Stimulated activated CD4-positive, alpha-beta T cell treated with anti-CD3 and anti-CD28 coated beads, Interleukin-15, amount 100 ng/mL, for 48 hours (primary cell): ENCODE results near the gene IPO9.
"Not testable (repeated sequence)": the region's sequence is repeated elsewhere in the genome, so short reads cannot be mapped to it uniquely, and the experiment has no call there.

Source experiments
- DNase-seq, 2 donors: peaks; one replicate each; pipeline ENCODE4 v3.0.0-alpha.2; 2020; ENCODE audit warnings: low read depth in 2 of 2

The IPO9 gene

GRCh38 chr1:201809876-201810275, 19.1 kb upstream of the IPO9 start:
- no peak for DNase-seq

DNA sequence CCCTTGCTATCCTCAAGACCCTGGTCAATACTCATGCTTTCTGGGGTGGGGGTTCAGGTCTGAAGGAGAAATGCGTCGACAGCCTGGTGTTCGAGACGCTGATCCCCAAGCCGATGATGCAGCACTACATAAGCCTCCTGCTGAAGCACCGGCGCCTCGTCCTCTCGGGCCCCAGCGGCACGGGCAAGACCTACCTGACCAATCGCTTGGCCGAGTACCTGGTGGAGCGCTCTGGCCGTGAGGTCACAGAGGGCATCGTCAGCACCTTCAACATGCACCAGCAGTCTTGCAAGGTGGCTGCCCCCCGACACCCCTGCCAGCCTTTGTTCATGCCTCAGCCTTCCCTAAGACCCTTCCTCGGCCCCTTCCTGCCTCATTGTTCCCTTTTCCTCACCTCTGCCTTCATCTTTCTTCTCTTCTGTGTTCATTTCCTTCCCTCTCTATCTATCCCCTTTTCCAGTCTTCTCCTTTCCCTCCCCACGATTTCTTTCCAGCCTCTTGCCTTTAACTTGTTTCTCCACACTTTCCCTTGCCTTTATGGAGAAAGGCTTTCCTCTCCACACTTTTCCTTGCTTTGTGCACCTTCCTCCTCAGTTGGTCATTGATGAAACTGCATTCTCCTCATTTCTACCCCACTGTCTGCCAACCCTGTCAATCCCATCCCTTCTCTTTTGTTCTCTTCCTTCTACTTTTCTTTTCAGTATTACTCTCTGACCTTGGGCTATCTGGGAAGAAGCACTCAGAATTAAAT, 18.3 kb upstream of the IPO9 start:
- no peak for DNase-seq

DNA sequence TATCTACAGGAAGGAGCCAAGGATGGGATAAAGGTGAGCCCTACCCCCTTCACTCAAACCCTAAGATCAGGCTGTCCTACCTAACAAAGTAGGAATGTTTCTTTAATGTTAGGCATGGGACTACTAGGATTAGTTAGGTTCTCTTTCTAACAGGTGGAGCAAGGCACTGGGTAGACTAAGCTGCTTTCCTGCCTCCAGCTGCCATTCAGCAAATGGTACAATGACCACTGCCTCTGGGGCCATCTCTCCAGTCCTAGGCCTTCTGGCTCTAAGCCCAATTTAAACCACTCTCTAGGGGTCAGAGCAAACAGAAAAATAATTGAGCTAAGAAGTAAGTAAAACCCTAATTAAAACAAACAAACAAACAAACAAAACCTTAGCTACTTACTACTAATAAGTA, 15.7 kb upstream of the IPO9 start:
- DNase-seq: no peak

DNA sequence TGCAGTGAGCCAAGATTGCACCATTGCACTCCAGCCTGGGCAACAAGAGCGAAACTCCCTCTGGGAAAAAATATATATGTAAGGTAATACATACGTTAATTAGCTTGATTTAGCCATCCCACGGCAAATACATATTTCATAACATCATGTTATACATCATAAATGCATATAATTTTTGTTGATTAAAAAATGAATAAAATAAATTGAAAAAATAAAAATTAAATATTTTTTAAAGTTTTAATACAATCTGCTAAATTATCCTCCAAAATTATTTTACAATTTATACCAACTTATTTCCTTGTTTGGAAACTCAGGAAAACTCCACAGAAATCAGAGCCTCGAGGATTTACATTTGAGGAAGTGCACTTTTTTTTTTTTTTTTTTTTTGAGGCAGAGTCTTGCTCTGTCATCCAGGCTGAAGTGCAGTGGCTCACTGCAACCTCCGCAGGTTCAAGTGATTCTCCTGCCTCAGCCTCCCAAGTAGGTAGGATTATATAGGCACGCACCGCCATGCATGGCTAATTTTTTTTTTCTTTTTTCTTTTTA, 12.6 kb upstream of the IPO9 start:
- DNase-seq: no peak

DNA sequence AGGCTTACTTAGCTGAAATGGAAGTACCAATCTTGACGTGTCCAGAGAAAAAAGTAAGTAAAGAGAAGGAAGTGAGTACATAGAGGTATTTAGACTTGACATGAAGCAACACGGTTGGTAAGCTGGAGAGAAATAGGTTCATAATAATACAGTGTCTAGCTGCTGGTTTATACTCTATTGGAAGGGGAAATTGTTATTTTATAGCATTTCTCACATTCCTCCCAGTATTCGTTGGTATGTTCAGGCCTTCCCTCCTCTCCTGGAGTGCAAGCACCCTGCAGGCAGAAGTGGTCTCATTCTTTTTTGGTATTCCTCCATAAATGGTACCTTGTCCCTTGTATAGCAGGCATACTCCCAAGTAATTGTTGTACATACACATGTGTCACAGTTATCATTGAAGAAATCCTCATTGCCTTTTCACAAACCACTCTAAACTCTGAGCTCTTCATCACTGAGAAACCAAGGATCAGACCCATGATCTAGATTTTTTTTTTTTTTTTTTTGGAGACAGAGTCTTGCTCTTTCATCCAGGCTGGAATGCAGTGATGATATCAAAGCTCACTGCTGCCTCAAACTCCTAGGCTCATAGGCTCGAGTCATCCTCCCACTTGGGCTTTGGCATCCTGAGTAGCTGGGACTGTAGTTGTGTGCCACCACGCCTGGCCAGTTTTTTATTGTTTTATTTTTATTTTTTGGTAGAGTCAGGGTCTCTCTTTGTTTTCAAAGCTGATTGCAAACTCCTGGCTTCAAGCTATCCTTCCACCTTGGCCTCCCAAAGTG, 9.8 kb upstream of the IPO9 start:
- DNase-seq: no peak

GRCh38 chr1:201820413-201820812, 8.5 kb upstream of the IPO9 start:
- DNase-seq: no peak

GRCh38 chr1:201825245-201825644, 3.7 kb upstream of the IPO9 start:
- DNase-seq: no peak

DNA sequence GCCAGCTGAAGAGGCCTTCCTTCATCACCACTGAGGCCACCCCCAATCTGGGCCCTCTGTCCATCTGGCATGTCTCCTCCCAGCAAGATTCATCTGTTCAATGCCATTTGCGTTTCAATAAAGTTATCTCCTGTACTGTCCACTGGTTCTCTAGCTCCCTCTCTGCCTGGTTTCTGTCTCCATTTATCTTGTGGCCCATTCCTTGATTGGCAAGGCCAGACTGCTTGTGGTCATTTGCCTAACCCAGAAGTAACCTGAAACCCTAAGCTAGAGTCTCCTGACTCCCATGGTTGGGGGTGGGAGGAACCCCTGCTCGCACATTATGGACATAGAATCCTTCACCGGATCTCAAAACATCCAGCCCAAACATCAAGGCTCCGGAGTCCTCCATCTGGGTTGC, 2.1 kb upstream of the IPO9 start:
- no peak for DNase-seq

DNA sequence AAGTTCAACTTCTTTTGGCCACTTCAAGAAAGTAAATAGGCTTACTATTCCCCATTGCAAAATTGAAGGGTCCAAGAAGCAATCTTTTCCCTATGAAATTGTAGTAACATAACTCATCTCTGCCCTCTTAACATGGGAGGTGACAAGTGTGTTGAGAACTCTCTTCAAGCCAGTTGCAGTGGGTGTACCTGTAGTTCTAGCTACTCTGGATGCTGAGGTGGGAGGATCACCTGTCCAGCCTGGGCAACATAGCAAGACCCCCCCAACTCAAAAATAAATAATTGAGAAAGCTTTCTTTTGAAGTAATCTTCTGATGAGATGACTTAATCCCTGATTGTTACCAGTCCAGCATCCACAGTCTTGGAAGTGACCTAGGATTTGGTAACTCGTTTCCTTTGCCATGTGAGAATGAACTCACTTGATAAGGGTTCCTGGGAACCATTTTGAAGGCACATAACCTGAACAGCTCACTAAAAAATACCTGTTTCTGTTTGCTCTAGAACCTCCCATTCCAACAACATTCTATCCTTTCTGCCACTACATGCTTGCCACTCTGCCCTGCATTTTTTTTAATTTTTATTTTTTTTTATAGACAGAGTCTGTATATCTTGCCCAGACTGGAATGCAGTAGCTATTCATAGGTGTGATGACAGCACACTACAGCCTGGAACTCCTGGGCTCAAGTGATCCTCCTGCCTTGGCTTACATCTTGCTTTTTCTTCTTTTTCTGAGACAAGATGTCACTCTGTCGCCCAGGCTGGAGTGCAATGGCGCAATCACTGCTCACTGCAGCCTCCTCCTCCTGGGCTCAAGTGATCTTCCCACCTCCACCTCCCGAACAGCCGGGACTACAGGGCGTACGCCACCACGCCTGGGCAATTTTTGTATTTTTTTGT, 1.4 kb upstream of the IPO9 start:
- DNase-seq: no peak

- DNase-seq: no peak
Measured at GRCh38 chr1:201828217-201828819, 639 bp upstream of the IPO9 start.

DNA sequence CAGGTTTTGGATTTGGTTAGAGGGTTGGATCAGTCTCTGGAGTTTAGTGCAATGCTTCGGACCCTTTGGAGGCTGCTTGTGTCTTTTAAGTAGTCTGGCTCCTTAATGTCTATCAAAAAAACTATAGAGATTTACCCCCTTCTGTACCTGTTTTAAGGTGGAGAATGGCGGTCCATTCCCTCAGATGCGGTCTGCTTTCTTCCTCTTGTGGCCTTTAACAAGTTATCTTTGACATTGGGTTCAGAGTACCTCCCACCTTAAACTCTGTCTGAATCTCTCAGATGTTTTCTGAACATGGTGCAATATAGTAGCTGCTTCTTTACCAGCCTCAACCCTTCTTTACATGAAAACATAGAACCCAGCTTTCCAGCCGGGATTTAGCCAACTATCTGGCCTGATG, 2.4 kb downstream of the IPO9 start:
- no peak for DNase-seq

DNA sequence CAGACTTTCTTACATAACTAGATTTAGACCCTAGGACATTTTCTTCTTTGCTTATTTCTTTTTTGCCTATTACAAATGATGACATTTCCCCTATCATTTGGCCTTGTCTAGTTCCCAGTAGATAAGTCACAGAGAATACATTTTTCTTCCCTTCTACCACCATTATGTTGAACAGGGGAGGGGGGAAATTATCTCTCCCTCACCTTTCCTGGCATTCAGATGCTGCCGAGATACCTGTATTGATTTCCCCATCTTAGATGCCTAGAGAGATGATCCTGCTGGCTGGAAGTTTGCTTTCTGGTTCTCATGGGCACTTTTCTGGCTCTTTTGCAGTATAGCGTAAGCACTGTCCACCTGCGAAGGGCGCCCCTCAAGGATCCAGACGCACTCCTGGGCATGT, 5.7 kb downstream of the IPO9 start:
- DNase-seq: no peak

- DNase-seq: no peak
Measured at GRCh38 chr1:201838381-201838780, 9.4 kb downstream of the IPO9 start.

- not testable (repeated sequence) for DNase-seq
Measured at GRCh38 chr1:201839089-201839488, 10.1 kb downstream of the IPO9 start.

- DNase-seq: no peak
Measured at GRCh38 chr1:201840055-201840454, 11.1 kb downstream of the IPO9 start.

DNA sequence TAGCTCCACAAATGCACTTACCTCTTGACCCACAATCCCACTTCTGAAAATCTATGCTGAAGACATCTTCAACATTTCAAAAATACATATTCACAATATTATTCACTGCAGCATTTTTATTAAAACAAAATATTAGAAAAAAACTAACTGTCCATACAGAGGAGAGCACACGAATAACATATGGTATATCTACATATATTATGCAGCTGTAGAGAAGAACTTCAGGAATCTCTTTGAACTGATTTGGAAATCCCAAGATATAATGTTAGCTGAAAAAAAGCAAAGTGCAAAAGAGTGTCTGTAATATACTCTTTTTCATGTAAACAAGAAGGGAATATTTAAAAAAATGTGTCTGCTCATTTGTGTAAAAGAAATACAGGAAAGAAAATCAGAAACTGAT, 11.5 kb downstream of the IPO9 start:
- no peak for DNase-seq

GRCh38 chr1:201841265-201841912, 12.4 kb downstream of the IPO9 start:
- no peak for DNase-seq

DNA sequence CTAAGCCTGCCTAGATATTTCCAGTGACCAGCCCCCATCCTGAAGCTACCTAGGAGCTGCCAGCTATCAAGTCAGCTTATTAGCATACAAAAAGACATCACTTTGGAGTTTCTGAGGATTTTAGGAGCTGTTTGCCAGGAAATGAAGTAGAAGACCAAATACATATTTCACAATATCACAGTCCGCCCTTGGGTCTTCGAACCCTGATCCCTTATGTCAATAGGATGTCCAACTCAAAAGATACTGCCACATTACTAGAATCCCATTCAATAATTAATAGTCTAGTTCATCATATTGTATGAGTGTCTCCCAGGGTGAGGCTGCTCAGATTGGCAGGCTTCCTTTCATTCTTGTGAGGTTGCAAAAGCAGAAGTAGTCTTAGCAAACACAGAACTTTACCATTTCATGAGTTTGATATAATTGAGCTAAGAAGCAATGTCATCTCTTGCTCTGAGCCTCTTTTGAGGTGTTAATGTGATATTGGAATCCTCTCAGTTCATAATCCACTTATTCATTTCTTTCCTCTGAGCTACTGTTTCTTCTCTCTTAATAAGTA, 13.6 kb downstream of the IPO9 start:
- no peak for DNase-seq

DNA sequence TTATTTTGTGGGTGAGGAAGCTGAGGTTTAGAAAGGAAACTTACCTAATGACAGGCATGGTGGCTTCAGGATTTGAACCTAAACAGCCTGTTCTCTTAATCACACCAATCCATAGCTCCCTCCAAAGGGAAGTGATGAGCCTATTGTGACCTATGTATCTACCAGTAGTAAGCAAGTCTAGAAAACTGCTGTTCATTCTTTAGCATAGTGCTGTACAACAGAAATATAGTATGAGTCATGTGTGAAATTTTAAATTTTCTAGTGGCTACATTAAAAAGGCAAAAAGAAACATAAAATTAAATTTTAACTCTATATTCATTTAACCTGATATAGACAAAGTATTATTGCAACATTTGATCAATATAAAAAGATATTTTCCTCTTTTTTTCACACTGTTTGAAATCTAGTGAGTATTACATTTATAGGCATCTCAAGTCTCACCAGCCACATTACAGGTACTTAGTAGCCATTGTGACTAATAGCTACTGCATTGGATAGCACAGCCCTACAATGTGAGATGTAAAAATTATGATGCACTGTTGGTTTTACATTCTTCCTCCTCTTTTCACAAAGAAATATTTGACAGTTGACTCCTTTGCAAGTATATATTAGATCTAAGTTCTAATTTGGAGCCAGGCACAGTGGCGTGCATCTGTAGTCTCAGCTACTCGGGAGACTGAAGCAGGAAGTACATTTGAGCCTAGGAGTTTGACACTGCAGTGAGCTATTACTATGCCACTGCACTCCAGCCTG, 16.6 kb downstream of the IPO9 start:
- DNase-seq: no peak

- DNase-seq: no peak
Measured at GRCh38 chr1:201847150-201847549, 18.2 kb downstream of the IPO9 start.
